ENCODE results near the gene MRAP. TPM values are rescaled to one million over a fixed set of nuclear protein-coding genes. Genes with fewer than 3 reads are reported as not detected.

MRAP gene
- total and polyA plus RNA-seq, 2 donors (not counting 1 experiment from before 2014, with no cell fraction given) = not detected

DNA sequence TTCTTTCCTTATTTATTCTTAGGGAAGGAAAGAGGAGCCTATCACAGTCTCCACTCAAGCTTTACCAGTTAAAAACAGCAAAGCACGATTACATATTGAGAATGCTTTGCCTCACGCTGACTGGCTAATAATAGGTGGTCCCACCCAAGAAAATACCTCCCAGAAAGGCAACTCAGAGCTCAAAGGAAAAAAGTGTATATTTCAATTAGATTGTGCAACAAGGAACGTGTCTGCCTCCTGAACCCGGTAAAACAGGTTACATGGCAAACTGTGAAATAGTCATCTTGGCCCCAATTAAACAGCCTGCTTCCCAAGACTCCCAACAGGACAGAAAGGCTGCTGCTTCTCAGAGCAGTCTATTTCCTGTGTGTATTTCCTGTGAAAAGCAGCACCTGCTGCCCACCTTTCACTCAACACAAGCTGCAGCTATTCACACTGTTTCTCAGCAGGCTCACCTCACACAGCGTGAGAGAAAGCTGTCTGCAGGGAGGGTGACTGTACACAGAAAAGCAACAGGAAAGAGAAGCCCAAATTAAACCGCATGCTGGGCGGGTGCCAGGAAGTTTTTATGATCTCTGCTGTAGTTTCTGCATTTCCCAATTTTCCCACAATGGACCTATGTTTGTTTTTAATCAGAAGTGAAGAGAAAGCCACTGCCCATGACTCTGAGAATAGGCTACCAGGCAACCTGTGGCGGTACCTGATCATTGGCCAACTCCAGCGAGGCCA, 50.1 kb downstream of the MRAP start:
- Histone ChIP-seq H3K36me3 (replicated peaks in 1 of 2; ENCODE audit: control extremely low read depth in 1 of 2, control insufficient read depth in 1 of 2, extremely low read depth in 1 of 2, insufficient read depth in 2 of 2, low read length in 1 of 2) (peaks cover 19 to 95% of the 10 kb centered on the region in 2 experiments), H3K27ac (ENCODE audit: low read length in 2 of 2) (no peak overlapping the region), H3K27me3 (replicated peaks in 1 of 4; ENCODE audit: control extremely low read depth in 1 of 4, control insufficient read depth in 3 of 4, insufficient read depth in 4 of 4, low read length in 3 of 4) (no peaks in the 10 kb centered on the region), H3K4me1 (ENCODE audit: control insufficient read depth in 2 of 2, insufficient read depth in 2 of 2, low read length in 2 of 2) (no peaks in the 10 kb centered on the region), H3K4me3 (ENCODE audit: control extremely low read depth in 1 of 5, extremely low read depth in 1 of 5, insufficient read depth in 1 of 5, low read depth in 2 of 5, low read length in 4 of 5) (no peak overlapping the region), H3K9ac (ENCODE audit: low read length) (no peak overlapping the region), H4K20me1 (ENCODE audit: control insufficient read depth, insufficient read depth, low read length, poor library complexity, severe bottlenecking) (no peaks in the 10 kb centered on the region), H3K4me2 (replicated peaks; ENCODE audit: low read depth, low read length, poor library complexity, severe bottlenecking) (no peak overlapping the region), H3K9me3 (ENCODE audit: control extremely low read depth in 1 of 3, control insufficient read depth in 2 of 3, insufficient read depth in 1 of 3, low read length in 2 of 3) (peaks cover 3 to 17% (median 12%) of the 10 kb centered on the region in 3 donors), H2AFZ (ENCODE audit: insufficient read depth, low read depth, low read length, poor library complexity, severe bottlenecking) (no peak overlapping the region), H3K79me2 (ENCODE audit: control insufficient read depth, insufficient read depth, low read length) (no peaks in the 10 kb centered on the region)
- TF ChIP-seq, protein P1, sequence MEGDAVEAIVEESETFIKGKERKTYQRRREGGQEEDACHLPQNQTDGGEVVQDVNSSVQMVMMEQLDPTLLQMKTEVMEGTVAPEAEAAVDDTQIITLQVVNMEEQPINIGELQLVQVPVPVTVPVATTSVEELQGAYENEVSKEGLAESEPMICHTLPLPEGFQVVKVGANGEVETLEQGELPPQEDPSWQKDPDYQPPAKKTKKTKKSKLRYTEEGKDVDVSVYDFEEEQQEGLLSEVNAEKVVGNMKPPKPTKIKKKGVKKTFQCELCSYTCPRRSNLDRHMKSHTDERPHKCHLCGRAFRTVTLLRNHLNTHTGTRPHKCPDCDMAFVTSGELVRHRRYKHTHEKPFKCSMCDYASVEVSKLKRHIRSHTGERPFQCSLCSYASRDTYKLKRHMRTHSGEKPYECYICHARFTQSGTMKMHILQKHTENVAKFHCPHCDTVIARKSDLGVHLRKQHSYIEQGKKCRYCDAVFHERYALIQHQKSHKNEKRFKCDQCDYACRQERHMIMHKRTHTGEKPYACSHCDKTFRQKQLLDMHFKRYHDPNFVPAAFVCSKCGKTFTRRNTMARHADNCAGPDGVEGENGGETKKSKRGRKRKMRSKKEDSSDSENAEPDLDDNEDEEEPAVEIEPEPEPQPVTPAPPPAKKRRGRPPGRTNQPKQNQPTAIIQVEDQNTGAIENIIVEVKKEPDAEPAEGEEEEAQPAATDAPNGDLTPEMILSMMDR (IDR thresholded peaks at IDR 0.05) = no peak
- TF ChIP-seq EZH2 (IDR thresholded peaks at IDR 0.05; ENCODE audit: borderline replicate concordance, insufficient read depth, low read depth, low read length, poor library complexity, severe bottlenecking) = no peak
- ATAC-seq (ENCODE audit: low read depth) = no peak
- Mint-ChIP-seq H3K27me3 (no peaks in the 10 kb centered on the region), H3K27ac (no peak overlapping the region), H3K4me1 (peaks cover 5% of the 10 kb centered on the region), H3K9me3 (ENCODE audit: insufficient read depth) (no peaks in the 10 kb centered on the region), H3K4me3 (no peak overlapping the region)
- WGBS (ENCODE audit: insufficient coverage) = 97% methylated on average over 7 of the region's 9 CpGs
- intact Hi-C loops (cut with micrococcal nuclease) = no loop called here
- DNase-seq = no peak
- ChIA-PET CTCF (no interaction called here), POLR2A (no interaction called here)

DNA sequence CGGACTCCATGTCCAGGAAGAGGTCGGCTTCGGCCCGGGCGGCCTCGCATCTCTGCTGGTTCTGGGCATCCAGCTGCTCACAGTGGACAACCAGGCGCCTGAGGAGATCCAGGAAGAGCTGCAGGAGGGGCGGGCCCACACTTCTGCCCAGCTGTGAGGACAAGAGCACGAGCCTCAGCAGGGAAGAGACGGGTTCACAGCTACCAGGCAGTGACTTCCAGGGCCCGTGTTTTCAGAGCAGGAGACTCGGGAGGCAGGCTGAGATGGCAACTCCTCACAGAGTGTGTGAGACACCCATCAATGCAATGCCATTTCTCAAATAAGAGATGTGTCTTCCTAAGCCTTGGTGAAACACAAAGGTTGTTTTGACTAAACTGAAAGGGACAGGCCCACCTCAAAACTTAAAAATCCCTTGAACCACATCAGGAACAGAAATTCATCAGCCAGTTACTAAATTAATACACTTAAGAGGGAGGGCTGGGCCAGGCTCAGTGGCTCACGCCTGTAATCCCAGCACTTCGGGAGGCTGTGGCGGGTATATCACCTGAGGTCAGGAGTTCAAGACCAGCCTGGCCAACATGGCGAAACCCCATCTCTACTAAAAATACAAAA, 50.8 kb downstream of the MRAP start:
- no peak for TF ChIP-seq EZH2 (IDR thresholded peaks at IDR 0.05; ENCODE audit: borderline replicate concordance, insufficient read depth, low read depth, low read length, poor library complexity, severe bottlenecking)
- TF ChIP-seq, protein P1 (IDR thresholded peaks at IDR 0.05) = no peak
- WGBS (ENCODE audit: insufficient coverage) = 98% methylated on average over 13 of the region's 16 CpGs
- POLR2A ChIA-PET = no interaction called here

More for the DNA sequence above, 50.8 kb downstream of the MRAP start:
- Histone ChIP-seq H3K27ac (ENCODE audit: low read length in 2 of 2) (no peak overlapping the region), H3K9me3 (ENCODE audit: control extremely low read depth in 1 of 3, control insufficient read depth in 2 of 3, insufficient read depth in 1 of 3, low read length in 2 of 3) (peaks cover 2 to 15% (median 6%) of the 10 kb centered on the region in 3 donors), H3K4me2 (replicated peaks; ENCODE audit: low read depth, low read length, poor library complexity, severe bottlenecking) (no peak overlapping the region), H2AFZ (ENCODE audit: insufficient read depth, low read depth, low read length, poor library complexity, severe bottlenecking) (no peak overlapping the region), H3K36me3 (replicated peaks in 1 of 2; ENCODE audit: control extremely low read depth in 1 of 2, control insufficient read depth in 1 of 2, extremely low read depth in 1 of 2, insufficient read depth in 2 of 2, low read length in 1 of 2) (peaks cover 13 to 95% of the 10 kb centered on the region in 2 experiments), H3K9ac (ENCODE audit: low read length) (no peak overlapping the region), H3K27me3 (replicated peaks in 1 of 4; ENCODE audit: control extremely low read depth in 1 of 4, control insufficient read depth in 3 of 4, insufficient read depth in 4 of 4, low read length in 3 of 4) (no peaks in the 10 kb centered on the region), H4K20me1 (ENCODE audit: control insufficient read depth, insufficient read depth, low read length, poor library complexity, severe bottlenecking) (no peaks in the 10 kb centered on the region), H3K79me2 (ENCODE audit: control insufficient read depth, insufficient read depth, low read length) (no peaks in the 10 kb centered on the region), H3K4me1 (ENCODE audit: control insufficient read depth in 2 of 2, insufficient read depth in 2 of 2, low read length in 2 of 2) (no peaks in the 10 kb centered on the region), H3K4me3 (ENCODE audit: control extremely low read depth in 1 of 5, extremely low read depth in 1 of 5, insufficient read depth in 1 of 5, low read depth in 2 of 5, low read length in 4 of 5) (no peak overlapping the region)
- intact Hi-C loops (cut with micrococcal nuclease) = no loop called here
- no peak for DNase-seq
- no peaks in the 10 kb centered on the region for H3K9me3 Mint-ChIP-seq (ENCODE audit: insufficient read depth)
- peaks cover 5% of the 10 kb centered on the region for H3K4me1 Mint-ChIP-seq
- no peak overlapping the region for H3K4me3 Mint-ChIP-seq
- CTCF ChIA-PET = no interaction called here
- no peak overlapping the region for H3K27ac Mint-ChIP-seq
- H3K27me3 Mint-ChIP-seq = no peaks in the 10 kb centered on the region
- ATAC-seq (ENCODE audit: low read depth) = no peak

Measured in B cell (primary cell).